ENCODE results near the gene YOD1.

Gene YOD1

GRCh38 chr1:207015791-207016190 is 35.2 kb downstream of the YOD1 start:
- no peak for TF ChIP-seq CTCF (conservative IDR thresholded peaks at IDR 0.05; ENCODE audit: low read length)
- H3K4me3 ChIP-seq (ENCODE audit: low read length): no peak overlapping the region
- no peak for DNase-seq (ENCODE audit: low read depth)

GRCh38 chr1:207014728-207015127 is 36.3 kb downstream of the YOD1 start:
- DNase-seq (ENCODE audit: low read depth): no peak
- H3K4me3 ChIP-seq (ENCODE audit: low read length): no peak overlapping the region
- TF ChIP-seq CTCF (conservative IDR thresholded peaks at IDR 0.05; ENCODE audit: low read length): no peak

GRCh38 chr1:207013321-207014085 is 37.5 kb downstream of the YOD1 start:
- TF ChIP-seq CTCF (conservative IDR thresholded peaks at IDR 0.05; ENCODE audit: low read length): no peak
- DNase-seq (ENCODE audit: low read depth): no peak
- no peak overlapping the region for H3K4me3 ChIP-seq (ENCODE audit: low read length)

- DNase-seq (ENCODE audit: low read depth): no peak
- no peak for TF ChIP-seq CTCF (conservative IDR thresholded peaks at IDR 0.05; ENCODE audit: low read length)
- H3K4me3 ChIP-seq (ENCODE audit: low read length): no peak overlapping the region
Measured at GRCh38 chr1:207010726-207011125, 40.3 kb downstream of the YOD1 start.

- DNase-seq (ENCODE audit: low read depth): no peak
- no peak overlapping the region for H3K4me3 ChIP-seq (ENCODE audit: low read length)
- no peak for TF ChIP-seq CTCF (conservative IDR thresholded peaks at IDR 0.05; ENCODE audit: low read length)
Measured at GRCh38 chr1:207009945-207010344, 41.1 kb downstream of the YOD1 start.

- H3K4me3 ChIP-seq (ENCODE audit: low read length): no peak overlapping the region
- no peak for TF ChIP-seq CTCF (conservative IDR thresholded peaks at IDR 0.05; ENCODE audit: low read length)
- no peak for DNase-seq (ENCODE audit: low read depth)
Measured at GRCh38 chr1:207009182-207009850, 41.7 kb downstream of the YOD1 start.

All from AG10803 (cell line).